ENCODE measurements around the gene NELL1. TPM values are rescaled to one million over a fixed set of nuclear protein-coding genes. Genes with fewer than 3 reads are reported as not detected.

The NELL1 gene
- total RNA-seq, 2 experiments from 2014 or later = not detected

- no peaks in the 10 kb centered on the region for H3K36me3 ChIP-seq (ENCODE audit: insufficient read depth, low read length)
- intact Hi-C loops (cut with DNase I, micrococcal nuclease) = no loop called here
- CTCF ChIA-PET = no interaction called here
- Mint-ChIP-seq H3K36me3 (ENCODE audit: low read depth) (no peaks in the 10 kb centered on the region), H3K27me3 (no peaks in the 10 kb centered on the region), H3K4me1 (ENCODE audit: low read depth) (no peaks in the 10 kb centered on the region), H3K9me3 (peaks cover 3% of the 10 kb centered on the region), H3K27ac (no peak overlapping the region), H3K4me3 (no peak overlapping the region)
- no peak overlapping the region for H3K4me3 ChIP-seq (ENCODE audit: low read length)
- H3K27me3 ChIP-seq (ENCODE audit: control insufficient read depth in 1 of 2, insufficient read depth in 2 of 2, low read length in 2 of 2) = no peaks in the 10 kb centered on the region
- ATAC-seq (ENCODE audit: poor library complexity) = no peak
- no peak for DNase-seq
- peaks cover 0 to 3% of the 10 kb centered on the region in 2 experiments for H3K9me3 ChIP-seq (ENCODE audit: control insufficient read depth in 1 of 2, insufficient read depth in 1 of 2, low read length in 2 of 2)
- no peak for TF ChIP-seq CTCF (IDR thresholded peaks at IDR 0.05)
- H3K4me1 ChIP-seq (ENCODE audit: insufficient read depth, low read length) = no peaks in the 10 kb centered on the region
- no peak overlapping the region for H3K27ac ChIP-seq (ENCODE audit: low read depth in 1 of 2, low read length in 2 of 2)
- POLR2A ChIA-PET = no interaction called here
These were observed 807.2 kb downstream of the NELL1 start for GRCh38 chr11:21476588-21476987.

- Histone ChIP-seq H3K27me3 (ENCODE audit: control insufficient read depth in 1 of 2, insufficient read depth in 2 of 2, low read length in 2 of 2) (no peaks in the 10 kb centered on the region), H3K4me1 (ENCODE audit: insufficient read depth, low read length) (no peaks in the 10 kb centered on the region), H3K4me3 (ENCODE audit: low read length) (no peak overlapping the region), H3K9me3 (ENCODE audit: control insufficient read depth in 1 of 2, insufficient read depth in 1 of 2, low read length in 2 of 2) (peaks cover 0 to 5% of the 10 kb centered on the region in 2 experiments), H3K36me3 (ENCODE audit: insufficient read depth, low read length) (no peaks in the 10 kb centered on the region), H3K27ac (ENCODE audit: low read depth in 1 of 2, low read length in 2 of 2) (no peak overlapping the region)
- H3K27me3 Mint-ChIP-seq = no peaks in the 10 kb centered on the region
- ChIA-PET POLR2A (no interaction called here), CTCF (no interaction called here)
- H3K4me3 Mint-ChIP-seq = no peak overlapping the region
- TF ChIP-seq CTCF (IDR thresholded peaks at IDR 0.05) = no peak
- H3K9me3 Mint-ChIP-seq = no peaks in the 10 kb centered on the region
- H3K27ac Mint-ChIP-seq = no peak overlapping the region
- intact Hi-C loops (cut with DNase I, micrococcal nuclease) = no loop called here
- no peaks in the 10 kb centered on the region for H3K36me3 Mint-ChIP-seq (ENCODE audit: low read depth)
- ATAC-seq (ENCODE audit: poor library complexity) = no peak
- no peaks in the 10 kb centered on the region for H3K4me1 Mint-ChIP-seq (ENCODE audit: low read depth)
- no peak for DNase-seq
These were observed 810.9 kb downstream of the NELL1 start for GRCh38 chr11:21480240-21480639.

GRCh38 chr11:21481255-21481654 is 811.9 kb downstream of the NELL1 start:
- H3K4me1 ChIP-seq (ENCODE audit: insufficient read depth, low read length) = no peaks in the 10 kb centered on the region
- H3K27me3 ChIP-seq (ENCODE audit: control insufficient read depth in 1 of 2, insufficient read depth in 2 of 2, low read length in 2 of 2) = no peaks in the 10 kb centered on the region
- Mint-ChIP-seq H3K27ac (no peak overlapping the region), H3K4me3 (no peak overlapping the region), H3K9me3 (no peaks in the 10 kb centered on the region), H3K27me3 (no peaks in the 10 kb centered on the region), H3K36me3 (ENCODE audit: low read depth) (no peaks in the 10 kb centered on the region), H3K4me1 (ENCODE audit: low read depth) (no peaks in the 10 kb centered on the region)
- no peak for ATAC-seq (ENCODE audit: poor library complexity)
- H3K4me3 ChIP-seq (ENCODE audit: low read length) = no peak overlapping the region
- H3K36me3 ChIP-seq (ENCODE audit: insufficient read depth, low read length) = no peaks in the 10 kb centered on the region
- no peak for TF ChIP-seq CTCF (IDR thresholded peaks at IDR 0.05)
- no peak for DNase-seq
- no peak overlapping the region for H3K27ac ChIP-seq (ENCODE audit: low read depth in 1 of 2, low read length in 2 of 2)
- intact Hi-C loops (cut with DNase I, micrococcal nuclease) = no loop called here
- CTCF ChIA-PET = no interaction called here
- peaks cover 0 to 14% of the 10 kb centered on the region in 2 experiments for H3K9me3 ChIP-seq (ENCODE audit: control insufficient read depth in 1 of 2, insufficient read depth in 1 of 2, low read length in 2 of 2)
- POLR2A ChIA-PET = no interaction called here
